Hematopoietic multipotent progenitor cell treated with erythropoietin and hydrocortisone succinate and interleukin-3 and kit ligand, for 17 days (in vitro differentiated cells): ENCODE measurements around the gene MFAP3L.
"Not testable (repeated sequence)": the region's sequence is repeated elsewhere in the genome, so short reads cannot be mapped to it uniquely, and the experiment has no call there.

ENCODE experiments used
- DNase-seq: peaks from one replicate; pipeline ENCODE4 v3.0.0-alpha.2; 2015; ENCODE audit warnings: low spot score

The MFAP3L gene

GRCh38 chr4:170026253-170027021, at the start of gene MFAP3L:
TSS of gene MFAP3L (minus strand) at chr4:170026395. CDS start at chr4:170005877, 20,518 bp downstream.
- peak; percentile 88 for DNase-seq

- DNase-seq = no peak
These were observed 45.0 kb upstream of the MFAP3L start for GRCh38 chr4:170071196-170071595.

GRCh38 chr4:170068438-170069128, 42.4 kb upstream of the MFAP3L start:
- DNase-seq = no peak

- no peak for DNase-seq
These were observed 33.2 kb upstream of the MFAP3L start for GRCh38 chr4:170059421-170059820.

- DNase-seq = no peak
These were observed 32.6 kb upstream of the MFAP3L start for GRCh38 chr4:170058826-170059225.

- DNase-seq = no peak
These were observed 31.7 kb upstream of the MFAP3L start for GRCh38 chr4:170057866-170058265.

GRCh38 chr4:170052919-170053318, 26.7 kb upstream of the MFAP3L start:
- DNase-seq = no peak

- no peak for DNase-seq
These were observed 25.2 kb upstream of the MFAP3L start for GRCh38 chr4:170051402-170051801.

- DNase-seq = no peak
These were observed 23.6 kb upstream of the MFAP3L start for GRCh38 chr4:170049766-170050165.

- DNase-seq = peak; percentile 81
These were observed 21.7 kb upstream of the MFAP3L start for GRCh38 chr4:170047771-170048354.

GRCh38 chr4:170046156-170046555, 20.0 kb upstream of the MFAP3L start:
- DNase-seq = not testable (repeated sequence)

- no peak for DNase-seq
These were observed 14.0 kb upstream of the MFAP3L start for GRCh38 chr4:170040031-170040680.

GRCh38 chr4:170038769-170039168, 12.6 kb upstream of the MFAP3L start:
- DNase-seq = no peak

GRCh38 chr4:170038232-170038631, 12.0 kb upstream of the MFAP3L start:
- DNase-seq = no peak

GRCh38 chr4:170037481-170037880, 11.3 kb upstream of the MFAP3L start:
- DNase-seq = no peak

- no peak for DNase-seq
These were observed 9.7 kb upstream of the MFAP3L start for GRCh38 chr4:170035845-170036244.

- no peak for DNase-seq
These were observed 9.0 kb upstream of the MFAP3L start for GRCh38 chr4:170035231-170035630.

GRCh38 chr4:170033999-170034398, 7.8 kb upstream of the MFAP3L start:
- DNase-seq = no peak

GRCh38 chr4:170030121-170030520, 3.9 kb upstream of the MFAP3L start:
- no peak for DNase-seq

- DNase-seq = peak; percentile 95
These were observed 1.1 kb upstream of the MFAP3L start for GRCh38 chr4:170027181-170027829.

GRCh38 chr4:170025523-170026252, 507 bp downstream of the MFAP3L start:
- DNase-seq = peak; percentile 30
